GM19372 (cell line): ENCODE measurements around the gene DAAM2.

ENCODE experiments used
- ATAC-seq: cut with Tn5 transposase; IDR thresholded peaks from one replicate; pipeline ENCODE4 v1.9.1; 2021; ENCODE audit warnings: mild to moderate bottlenecking, low read depth, moderate library complexity; ENCODE audit not compliant: unreplicated experiment

The DAAM2 gene

GRCh38 chr6:39786649-39787048 is 5.5 kb upstream of the DAAM2 start:
- no peak for ATAC-seq

DNA sequence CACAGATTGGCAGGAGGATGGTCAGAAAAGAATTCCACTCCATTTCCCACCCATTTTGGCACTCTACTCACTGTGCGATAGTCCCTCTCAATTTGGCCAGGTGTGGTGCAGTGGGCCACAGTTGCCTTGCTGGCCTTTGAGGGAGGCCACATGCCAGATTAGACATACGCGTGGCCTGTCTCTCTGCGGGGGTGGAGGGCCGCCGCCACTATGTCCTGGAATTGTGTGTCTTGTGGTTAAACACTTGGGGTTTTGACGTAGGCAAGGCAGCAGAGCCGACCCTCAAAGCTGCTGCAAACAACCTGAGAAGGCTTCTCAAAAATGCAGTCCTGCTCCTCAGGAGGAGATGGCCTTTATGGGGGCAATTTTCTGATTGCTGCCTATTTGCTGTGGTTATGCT is 4.9 kb upstream of the DAAM2 start:
- ATAC-seq = no peak

- ATAC-seq = no peak
Observed at GRCh38 chr6:39790772-39791171, 1.4 kb upstream of the DAAM2 start.

DNA sequence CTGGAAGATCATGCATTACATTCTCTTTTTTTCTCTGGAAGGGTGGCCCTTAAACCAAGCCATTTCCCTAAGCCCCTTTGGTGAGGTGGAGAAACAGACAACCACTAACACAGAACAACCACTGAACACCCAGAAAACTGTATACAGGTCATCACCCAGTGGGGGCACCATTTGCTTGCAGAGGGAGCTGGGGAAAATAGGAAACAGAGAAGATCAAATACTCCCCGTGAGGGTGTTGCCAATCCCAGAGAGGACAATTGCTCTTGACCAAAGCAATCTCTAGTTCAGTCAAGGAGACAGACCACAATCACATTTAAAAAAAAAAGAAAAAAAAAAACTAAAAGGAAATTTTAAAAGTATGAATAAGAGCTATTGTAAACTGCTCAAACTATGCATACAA is 865 bp upstream of the DAAM2 start:
- ATAC-seq = no peak

DNA sequence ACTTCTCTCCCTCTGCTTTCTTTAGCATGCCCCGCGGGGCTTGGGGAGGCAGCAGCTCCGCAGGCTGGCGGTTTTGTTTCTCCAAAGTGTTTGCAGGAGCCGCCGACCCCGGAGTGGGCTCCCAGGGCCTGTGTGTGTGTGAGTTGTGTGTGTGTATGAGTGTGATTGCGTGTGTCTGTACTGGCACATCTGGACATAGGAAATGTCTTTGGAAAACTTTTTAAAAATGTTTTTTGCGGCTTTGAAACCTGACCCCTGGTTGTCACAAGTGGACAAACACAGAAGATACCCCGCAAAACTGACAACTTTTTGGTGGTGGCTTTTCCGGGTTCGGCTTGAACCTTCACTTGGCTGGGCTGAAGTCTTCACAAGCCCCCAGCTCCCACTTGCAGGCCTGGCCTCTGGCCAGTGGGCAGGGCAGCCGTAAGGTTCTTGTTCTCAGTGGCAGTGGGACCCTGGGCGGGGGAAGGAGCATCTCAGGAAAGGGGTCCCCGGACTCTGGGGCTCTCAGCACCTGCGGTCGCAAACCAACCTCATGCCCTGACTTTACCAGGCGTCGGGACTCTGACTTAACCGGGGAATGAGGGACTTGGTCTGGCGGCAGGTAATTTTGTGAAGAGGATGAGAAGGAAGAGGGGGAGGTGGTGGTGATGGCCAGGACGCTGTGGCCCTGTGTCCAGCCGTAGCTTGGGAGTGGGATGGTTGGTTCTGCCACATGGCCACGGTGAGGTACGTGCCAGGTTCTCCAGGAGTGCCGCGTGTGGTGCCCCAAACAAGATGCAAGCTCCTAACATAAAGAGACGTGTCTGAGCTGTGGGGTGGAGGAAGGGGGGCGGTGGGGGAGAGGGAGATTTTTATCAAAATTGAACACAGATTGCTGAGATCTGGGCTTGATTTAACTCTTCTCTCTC is 619 bp downstream of the DAAM2 start:
- ATAC-seq = no peak

- no peak for ATAC-seq
Observed at GRCh38 chr6:39793516-39793915, 1.3 kb downstream of the DAAM2 start.

GRCh38 chr6:39794231-39794630 is 2.1 kb downstream of the DAAM2 start:
- ATAC-seq = no peak

DNA sequence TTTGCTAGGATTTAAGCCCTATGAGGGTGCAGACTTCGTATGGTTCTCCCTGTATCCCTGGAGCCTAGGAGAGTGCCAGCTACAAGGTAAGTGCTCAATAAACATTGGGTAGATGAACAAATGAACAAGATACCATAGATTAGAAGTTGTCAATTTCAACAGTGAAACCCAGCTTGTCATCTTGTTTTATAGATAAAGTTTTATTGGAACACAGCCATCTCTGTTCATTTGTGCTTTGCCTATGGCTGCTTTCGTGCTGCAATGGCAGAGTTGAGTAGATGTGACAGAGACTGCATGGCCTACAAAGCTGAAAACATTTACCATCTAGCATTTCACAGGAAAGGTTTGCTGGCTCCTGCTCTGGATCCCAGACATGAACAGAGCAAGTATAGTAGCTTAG is 5.6 kb downstream of the DAAM2 start:
- ATAC-seq = no peak

DNA sequence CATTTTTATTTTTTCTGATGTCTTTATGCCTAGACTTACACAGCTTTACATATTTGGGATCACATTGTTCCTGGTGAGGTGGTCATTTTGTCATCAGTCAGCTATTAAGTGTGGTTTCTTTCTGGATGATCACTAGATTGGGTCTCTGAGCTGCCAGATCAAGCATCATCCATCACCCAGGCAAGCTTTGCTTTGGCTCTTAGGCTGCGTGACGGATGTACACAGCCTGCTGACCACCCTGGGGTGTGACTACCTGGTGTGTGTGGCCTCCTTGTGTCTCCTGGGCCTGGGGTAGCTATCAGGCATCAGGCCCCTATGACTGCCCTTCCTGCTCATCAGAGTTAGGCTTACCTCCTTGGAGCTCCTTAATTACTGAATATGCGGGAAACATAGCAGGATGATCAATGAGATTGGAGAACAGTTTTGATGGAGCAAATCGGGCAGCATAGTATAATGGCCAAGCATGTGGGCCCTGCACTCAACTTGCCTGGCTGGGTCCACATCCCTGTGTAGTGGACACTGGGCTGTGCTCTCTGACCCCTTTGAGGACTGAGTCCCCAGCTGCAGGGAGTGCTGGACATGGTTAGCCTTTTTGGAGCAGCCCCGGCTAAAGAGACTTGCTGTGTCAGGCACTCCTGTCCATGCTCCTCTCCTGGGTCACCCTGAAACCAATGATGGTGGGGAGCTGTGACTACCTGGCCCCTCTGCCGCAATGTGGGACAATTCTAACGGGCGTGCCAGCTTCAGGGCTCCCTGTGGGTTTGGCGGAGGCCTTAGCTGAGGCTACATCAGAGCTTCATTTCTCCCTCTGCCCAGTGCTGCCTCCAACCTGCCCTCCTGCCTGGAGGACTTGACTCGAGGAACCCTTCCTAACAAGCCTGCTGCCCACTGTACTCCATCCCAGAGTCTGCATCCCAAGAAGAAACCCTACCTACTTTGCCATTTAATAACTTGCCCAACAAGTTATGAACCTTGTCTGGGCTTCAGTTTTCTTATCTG is 8.2 kb downstream of the DAAM2 start:
- no peak for ATAC-seq

GRCh38 chr6:39801456-39802251 is 9.5 kb downstream of the DAAM2 start:
- ATAC-seq = no peak

DNA sequence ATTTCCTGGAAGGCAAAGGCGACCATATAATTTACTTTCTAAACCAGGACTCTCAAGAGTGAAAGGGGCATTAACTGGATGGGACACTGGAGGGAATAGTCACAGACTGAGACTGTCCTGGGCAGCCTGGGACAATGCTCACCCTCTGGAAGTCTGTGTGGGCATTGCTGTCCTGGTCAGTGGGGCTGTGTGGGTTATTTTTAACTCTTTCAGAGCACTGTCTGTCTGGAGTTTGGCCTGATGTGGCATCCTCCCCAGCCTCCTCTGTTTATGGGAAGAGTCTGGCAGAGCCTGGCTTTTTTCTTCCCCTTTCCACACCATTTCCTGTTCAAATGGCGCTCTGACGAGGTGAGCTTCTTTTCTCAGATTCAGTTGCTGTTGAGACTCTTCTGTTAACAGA is 11.7 kb downstream of the DAAM2 start:
- ATAC-seq = no peak

- no peak for ATAC-seq
Observed at GRCh38 chr6:39804466-39805065, 12.4 kb downstream of the DAAM2 start.

GRCh38 chr6:39806278-39806677 is 14.1 kb downstream of the DAAM2 start:
- ATAC-seq = no peak

GRCh38 chr6:39808346-39808745 is 16.2 kb downstream of the DAAM2 start:
- no peak for ATAC-seq

DNA sequence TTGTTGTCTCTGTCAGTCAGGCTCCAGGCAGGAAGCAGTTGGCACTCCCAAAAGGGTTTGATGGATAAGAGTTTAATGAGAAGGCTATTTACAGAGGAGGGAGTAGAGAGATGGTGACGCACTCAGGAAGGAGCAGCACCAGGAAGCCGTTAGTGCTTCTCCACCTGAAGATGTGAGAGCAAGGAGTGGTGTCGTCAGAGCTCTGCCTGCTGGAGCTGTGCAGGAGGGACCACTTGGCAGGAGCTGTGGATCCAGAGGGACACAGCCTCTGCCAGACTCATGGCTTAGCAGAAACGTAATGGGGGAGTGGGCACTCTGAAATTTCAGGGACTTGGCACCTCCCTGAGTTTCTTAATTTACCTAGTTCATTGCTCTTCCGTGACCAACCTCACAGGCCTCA is 16.8 kb downstream of the DAAM2 start:
- no peak for ATAC-seq

- no peak for ATAC-seq
Observed at GRCh38 chr6:39811835-39812345, 19.7 kb downstream of the DAAM2 start.

- ATAC-seq = no peak
Observed at GRCh38 chr6:39812496-39812852, 20.3 kb downstream of the DAAM2 start.

DNA sequence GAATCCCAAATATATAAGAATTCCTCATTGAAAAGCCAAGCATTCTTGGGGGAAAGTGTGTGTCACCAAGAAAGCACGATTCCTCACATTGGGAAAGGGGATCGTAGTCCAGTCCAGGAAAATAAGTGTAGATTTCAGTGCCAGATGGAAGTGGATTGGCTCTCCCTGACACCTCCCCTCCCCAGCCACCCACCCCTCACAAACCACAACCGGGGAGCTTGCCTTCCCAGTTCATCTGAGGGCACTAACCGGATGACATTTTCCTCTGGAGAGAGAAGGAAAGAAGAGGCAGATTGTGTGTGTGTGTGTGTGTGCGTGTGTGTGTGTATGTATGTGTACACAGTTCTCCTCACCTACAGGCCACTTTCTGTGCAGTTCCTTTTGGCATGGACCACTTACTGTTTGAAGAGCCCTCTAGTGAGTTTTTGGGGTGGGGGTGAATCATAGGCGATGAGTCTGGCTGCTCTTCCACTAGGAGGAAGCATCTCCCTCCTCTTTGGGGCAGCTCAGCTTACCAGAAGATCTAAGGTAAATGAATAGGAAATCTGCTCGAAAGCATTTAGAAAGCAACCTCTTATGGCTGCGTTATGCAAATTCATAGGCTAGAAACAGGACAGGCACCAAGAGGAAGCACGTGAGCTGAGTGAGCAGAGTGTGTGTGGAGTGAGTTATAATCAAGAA is 20.8 kb downstream of the DAAM2 start:
- no peak for ATAC-seq

- ATAC-seq = no peak
Observed at GRCh38 chr6:39814236-39814635, 22.1 kb downstream of the DAAM2 start.
